Stomach (tissue), 4 donors: ENCODE data around the gene XPO6.

Source experiments
- CTCF ChIP-seq, 7 experiments: fragments of 450-650 bp in 4 of 7; fragments of 200-600 bp in 3 of 7; sonication (generic) in 3 of 7; IDR thresholded peaks; one replicate each; pipeline ENCODE4 v1.5.1; 2016 to 2019; ENCODE audit warnings: antibody characterized with exemption in 7 of 7, control low read depth in 2 of 7, mild to moderate bottlenecking in 1 of 7
- EP300 ChIP-seq: sonication (generic); formaldehyde crosslinking; IDR thresholded peaks from one replicate; pipeline ENCODE4 v1.6.1; 2017; ENCODE audit warnings: antibody characterized with exemption
- POLR2A ChIP-seq, 4 donors: fragments of 450-650 bp; IDR thresholded peaks; one replicate each; pipeline ENCODE4 v1.6.1; 2016; ENCODE audit warnings: antibody characterized with exemption in 4 of 4, control low read depth in 2 of 4, mild to moderate bottlenecking in 1 of 4, moderate library complexity in 1 of 4
- POLR2AphosphoS5 ChIP-seq, 3 donors: sonication (generic); formaldehyde crosslinking; IDR thresholded peaks; one replicate each; pipeline ENCODE4 v1.6.1; 2016; ENCODE audit warnings: antibody characterized with exemption in 3 of 3

GRCh38 chr16:28202147-28202746 lies 9.5 kb downstream of the XPO6 start:
- TF ChIP-seq CTCF (IDR thresholded peaks at IDR 0.05) (no peak), POLR2A (IDR thresholded peaks at IDR 0.05) (no peak), EP300 (no peak), POLR2AphosphoS5 (IDR thresholded peaks at IDR 0.05) (no peak)
